OCI-LY7 (cell line): ENCODE measurements around the gene STAT4. TPM values are rescaled to one million over a fixed set of nuclear protein-coding genes. Genes with fewer than 3 reads are reported as not detected.

Experiments used
- BruUV-seq: library from RNA; stranded (reverse); fragments of 400-500 nt; replicated peaks from 2 replicates; lab custom pipeline; 2021; lab: Mats Ljungman, UMichigan
- CTCF ChIA-PET: fragments of 300-600 bp; sonication (Branson Sonifier 250); formaldehyde crosslinking; loops from one replicate; lab custom pipeline; 2022; ENCODE audit warnings: antibody characterized with exemption; ENCODE audit not compliant: unreplicated experiment; lab: Charles Lee
- POLR2A ChIA-PET: fragments of 300-600 bp; sonication (Branson Sonifier 250); formaldehyde crosslinking; loops from one replicate; lab custom pipeline; 2022; ENCODE audit warnings: antibody characterized with exemption; lab: Charles Lee
- DNase-seq: peaks from one replicate; pipeline ENCODE4 v3.0.0-alpha.2; 2015; ENCODE audit warnings: low spot score
- H2AFZ ChIP-seq: fragments of 200-600 bp; sonication (generic), shearing (Covaris generic); 2 replicates; pipeline ENCODE4 v1.6.1; 2014; ENCODE audit warnings: mild to moderate bottlenecking, antibody characterized with exemption, low read length, moderate library complexity
- H3K27ac ChIP-seq: fragments of 200-600 bp; sonication (generic); 2 replicates; pipeline ENCODE4 v1.5.1; 2014; ENCODE audit warnings: mixed run types, low read depth, mild to moderate bottlenecking, moderate library complexity, low read length, inconsistent platforms; ENCODE audit not compliant: poor library complexity, severe bottlenecking
- H3K36me3 ChIP-seq: fragments of 200-600 bp; sonication (generic); 2 replicates; pipeline ENCODE4 v1.6.1; 2014; ENCODE audit warnings: mild to moderate bottlenecking, antibody characterized with exemption, low read length, moderate library complexity, mixed read lengths; ENCODE audit not compliant: insufficient read depth
- H3K4me1 ChIP-seq: fragments of 200-600 bp; sonication (generic); 2 replicates; pipeline ENCODE4 v1.5.1; 2014; ENCODE audit warnings: mild to moderate bottlenecking, low read length; ENCODE audit not compliant: insufficient read depth, poor library complexity, severe bottlenecking
- H3K4me2 ChIP-seq: fragments of 200-600 bp; sonication (generic); 2 replicates; pipeline ENCODE4 v1.6.1; 2014; ENCODE audit warnings: mild to moderate bottlenecking, low read length
- H3K4me3 ChIP-seq: fragments of 200-600 bp; sonication (generic); 2 replicates; pipeline ENCODE4 v1.5.1; 2014; ENCODE audit warnings: mild to moderate bottlenecking, low read depth, low read length; ENCODE audit not compliant: poor library complexity, severe bottlenecking
- H3K79me2 ChIP-seq: fragments of 200-600 bp; sonication (generic); 2 replicates; pipeline ENCODE4 v1.6.1; 2016; ENCODE audit warnings: low read depth, mild to moderate bottlenecking, low read length, moderate library complexity, mixed read lengths; ENCODE audit not compliant: insufficient read depth
- H3K9me2 ChIP-seq: fragments of 200-600 bp; sonication (generic); 2 replicates; pipeline ENCODE4 v1.6.1; 2016; ENCODE audit warnings: mild to moderate bottlenecking, low read length, mixed read lengths; ENCODE audit not compliant: insufficient read depth
- H3K9me3 ChIP-seq: fragments of 200-600 bp; sonication (generic); 2 replicates; pipeline ENCODE4 v1.6.1; 2014; ENCODE audit warnings: mild to moderate bottlenecking, mixed run types, low read length, mixed read lengths
- H4K20me1 ChIP-seq: fragments of 200-600 bp; sonication (generic); 2 replicates; pipeline ENCODE4 v1.6.1; 2014; ENCODE audit warnings: mild to moderate bottlenecking, antibody characterized with exemption, low read length, moderate library complexity, mixed read lengths; ENCODE audit not compliant: insufficient read depth
- EZH2phosphoT487 ChIP-seq: fragments of 200-600 bp; sonication (generic); IDR thresholded peaks from 2 replicates; pipeline ENCODE4 v1.6.1; 2018; ENCODE audit warnings: low read depth, borderline replicate concordance, mild to moderate bottlenecking, mixed run types, antibody characterized with exemption, low read length, moderate library complexity, mixed read lengths
- intact Hi-C: fragments of 100-400 bp; cut with micrococcal nuclease; formaldehyde crosslinking; loops from one replicate; pipeline ENCODE4 v1.10.0; 2022; ENCODE audit not compliant: unreplicated experiment
- total RNA-seq, 2 experiments: library from RNA; depleted of rRNA in 1 of 2; stranded (reverse); fragments of >200 nt in 1 of 2; shearing (Covaris generic) in 1 of 2; gene quantifications; 2 replicates each; pipeline ENCODE4 v1.2.3, GENCODE V29; 2014 to 2022
- TF ChIP-seq, protein P1 (sequence below): fragments of 200-600 bp; sonication (generic); conservative IDR thresholded peaks from 2 replicates; pipeline ENCODE4 v1.5.1; 2014; ENCODE audit warnings: mild to moderate bottlenecking, antibody characterized with exemption, low read length, moderate library complexity, mixed read lengths

Gene STAT4
- total RNA-seq, 2 experiments from 2014 or later: not detected

DNA sequence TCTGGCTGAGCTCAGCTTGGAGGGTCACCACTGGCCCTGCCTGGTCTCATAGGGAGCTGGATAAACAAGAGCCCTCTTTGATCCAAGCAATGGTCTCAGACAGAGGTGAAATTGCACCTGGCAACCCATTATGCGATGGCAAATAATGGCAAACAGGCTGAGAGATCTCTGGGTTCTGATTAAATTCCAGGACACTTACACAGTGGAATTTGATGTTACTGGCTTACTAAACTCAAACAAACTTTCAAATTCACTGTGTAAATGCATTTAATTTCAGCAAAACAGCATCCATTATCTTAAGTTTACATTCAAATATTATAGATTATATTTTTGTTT lies 19.5 kb upstream of the STAT4 start:
- TF ChIP-seq, protein P1, sequence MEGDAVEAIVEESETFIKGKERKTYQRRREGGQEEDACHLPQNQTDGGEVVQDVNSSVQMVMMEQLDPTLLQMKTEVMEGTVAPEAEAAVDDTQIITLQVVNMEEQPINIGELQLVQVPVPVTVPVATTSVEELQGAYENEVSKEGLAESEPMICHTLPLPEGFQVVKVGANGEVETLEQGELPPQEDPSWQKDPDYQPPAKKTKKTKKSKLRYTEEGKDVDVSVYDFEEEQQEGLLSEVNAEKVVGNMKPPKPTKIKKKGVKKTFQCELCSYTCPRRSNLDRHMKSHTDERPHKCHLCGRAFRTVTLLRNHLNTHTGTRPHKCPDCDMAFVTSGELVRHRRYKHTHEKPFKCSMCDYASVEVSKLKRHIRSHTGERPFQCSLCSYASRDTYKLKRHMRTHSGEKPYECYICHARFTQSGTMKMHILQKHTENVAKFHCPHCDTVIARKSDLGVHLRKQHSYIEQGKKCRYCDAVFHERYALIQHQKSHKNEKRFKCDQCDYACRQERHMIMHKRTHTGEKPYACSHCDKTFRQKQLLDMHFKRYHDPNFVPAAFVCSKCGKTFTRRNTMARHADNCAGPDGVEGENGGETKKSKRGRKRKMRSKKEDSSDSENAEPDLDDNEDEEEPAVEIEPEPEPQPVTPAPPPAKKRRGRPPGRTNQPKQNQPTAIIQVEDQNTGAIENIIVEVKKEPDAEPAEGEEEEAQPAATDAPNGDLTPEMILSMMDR: no peak
- no peak for TF ChIP-seq EZH2phosphoT487
- H3K9me2 ChIP-seq: no peaks in the 10 kb centered on the region
- no peak overlapping the region for H3K27ac ChIP-seq
- H2AFZ ChIP-seq: no peak overlapping the region
- H4K20me1 ChIP-seq: no peaks in the 10 kb centered on the region
- no peak overlapping the region for H3K4me3 ChIP-seq
- intact Hi-C loops: no loop called here
- H3K79me2 ChIP-seq: no peaks in the 10 kb centered on the region
- ChIA-PET CTCF (no interaction called here), POLR2A (no interaction called here)
- no peaks in the 10 kb centered on the region for H3K36me3 ChIP-seq
- H3K4me1 ChIP-seq: no peaks in the 10 kb centered on the region
- no peak for DNase-seq
- BruUV-seq: no TSS peak
- no peak overlapping the region for H3K4me2 ChIP-seq
- no peaks in the 10 kb centered on the region for H3K9me3 ChIP-seq

DNA sequence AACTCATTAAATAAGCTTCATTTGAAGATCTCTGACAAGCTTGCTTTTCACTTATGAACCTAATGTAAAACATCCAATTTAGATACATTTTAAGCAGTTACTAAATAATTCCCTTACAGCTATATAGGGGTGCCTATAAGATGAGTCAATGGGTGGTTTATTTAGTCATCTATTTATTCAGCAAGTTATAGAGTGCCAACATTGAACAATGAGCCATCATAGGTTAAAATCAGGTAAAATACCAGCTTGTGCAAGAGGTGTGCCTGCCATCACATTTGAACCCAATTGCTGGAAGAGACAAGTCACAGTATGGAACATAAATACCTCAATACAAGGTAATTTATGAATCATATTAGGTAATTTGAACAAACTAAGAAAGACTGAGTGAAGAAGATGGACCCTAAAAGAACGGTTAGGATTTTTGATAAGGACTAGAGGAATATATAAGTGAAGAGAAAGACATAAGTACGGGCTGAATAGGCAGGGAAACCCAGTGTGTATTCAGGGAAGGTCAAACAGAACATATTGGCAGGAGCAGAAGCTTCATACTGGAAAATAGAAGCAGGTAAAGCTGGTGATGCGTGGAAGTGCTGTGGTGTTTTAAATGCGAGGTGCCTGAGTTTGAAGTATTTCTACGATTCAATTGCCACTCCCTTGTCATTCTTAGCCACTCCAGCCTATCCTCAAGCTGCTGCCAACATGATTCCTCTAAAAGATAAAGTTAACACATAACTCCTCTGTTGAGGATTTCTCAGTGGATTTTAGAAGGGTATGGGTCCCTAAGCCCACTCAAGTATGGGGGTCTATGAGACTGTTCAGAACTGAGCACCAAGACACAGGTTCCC lies 18.9 kb upstream of the STAT4 start:
- no peaks in the 10 kb centered on the region for H3K4me1 ChIP-seq
- no peak for DNase-seq
- BruUV-seq: no TSS peak
- ChIA-PET POLR2A (interaction anchor here (0.6 to 0.8 kb wide), 2 partner anchors 48 to 974 kb away, joined by 3 to 4 read pairs; no protein-coding TSS in a partner anchor), CTCF (no interaction called here)
- TF ChIP-seq, protein P1: no peak
- no peak for TF ChIP-seq EZH2phosphoT487
- no peaks in the 10 kb centered on the region for H3K9me3 ChIP-seq
- no peaks in the 10 kb centered on the region for H3K36me3 ChIP-seq
- H3K9me2 ChIP-seq: no peaks in the 10 kb centered on the region
- no peak overlapping the region for H2AFZ ChIP-seq
- intact Hi-C loops: no loop called here
- no peaks in the 10 kb centered on the region for H3K79me2 ChIP-seq
- H3K4me3 ChIP-seq: no peak overlapping the region
- no peak overlapping the region for H3K27ac ChIP-seq
- H4K20me1 ChIP-seq: no peaks in the 10 kb centered on the region
- no peak overlapping the region for H3K4me2 ChIP-seq

DNA sequence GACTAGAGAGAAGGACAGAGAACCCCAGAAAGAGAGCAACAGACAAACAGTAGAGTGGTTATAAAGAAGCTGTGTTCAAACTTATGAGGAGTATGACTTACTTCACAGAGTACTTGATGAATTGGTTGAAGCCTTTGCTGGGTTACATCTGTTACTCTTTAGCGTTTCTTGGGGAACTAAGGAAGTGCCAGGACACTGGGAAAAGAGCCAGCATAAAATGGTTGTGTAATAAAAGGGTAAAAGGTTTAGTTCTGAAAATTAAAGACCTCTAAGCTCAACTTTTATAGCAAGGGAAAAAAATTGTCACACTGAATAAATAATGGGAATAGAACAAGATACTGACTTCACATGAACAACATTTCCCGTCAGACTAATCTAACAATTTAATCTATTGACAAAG lies 17.0 kb upstream of the STAT4 start:
- POLR2A ChIA-PET: interaction anchor here (0.6 kb wide), 1 partner anchor 60 kb away, joined by 3 read pairs; no protein-coding TSS in a partner anchor
- Histone ChIP-seq H3K27ac (no peak overlapping the region), H3K79me2 (no peaks in the 10 kb centered on the region), H4K20me1 (no peaks in the 10 kb centered on the region), H3K4me3 (no peak overlapping the region), H2AFZ (no peak overlapping the region), H3K9me2 (no peaks in the 10 kb centered on the region), H3K9me3 (no peaks in the 10 kb centered on the region), H3K4me1 (no peaks in the 10 kb centered on the region), H3K36me3 (no peaks in the 10 kb centered on the region), H3K4me2 (no peak overlapping the region)
- CTCF ChIA-PET: no interaction called here
- no TSS peak for BruUV-seq
- intact Hi-C loops: no loop called here
- no peak for DNase-seq
- no peak for TF ChIP-seq EZH2phosphoT487
- TF ChIP-seq, protein P1: no peak
